Trophoblast cell (in vitro differentiated cells and primary cell): Measurements from ENCODE around the gene CALN1.
"Not testable (repeated sequence)": the region's sequence is repeated elsewhere in the genome, so short reads cannot be mapped to it uniquely, and the experiment has no call there.

Source experiments
- DNase-seq, 2 donors: peaks; one replicate each; pipeline ENCODE4 v3.0.0-alpha.2; 2016
- H2AFZ ChIP-seq: 2 replicates; pipeline ENCODE4 v1.6.1; 2013; ENCODE audit warnings: low read length, moderate library complexity, mild to moderate bottlenecking; ENCODE audit not compliant: insufficient read depth, poor library complexity
- H2AK5ac ChIP-seq: 2 replicates; pipeline ENCODE4 v1.6.1; 2013; ENCODE audit warnings: mild to moderate bottlenecking, low read length
- H2BK120ac ChIP-seq: 2 replicates; pipeline ENCODE4 v1.6.1; 2013; ENCODE audit warnings: low read length, mild to moderate bottlenecking, moderate library complexity; ENCODE audit not compliant: insufficient read depth, poor library complexity
- H2BK12ac ChIP-seq: 2 replicates; pipeline ENCODE4 v1.6.1; 2013; ENCODE audit warnings: mild to moderate bottlenecking, low read length, moderate library complexity
- H2BK5ac ChIP-seq: 2 replicates; pipeline ENCODE4 v1.6.1; 2013; ENCODE audit warnings: low read length, low read depth, moderate library complexity, mild to moderate bottlenecking; ENCODE audit not compliant: poor library complexity
- H3K14ac ChIP-seq: 2 replicates; pipeline ENCODE4 v1.6.1; 2013; ENCODE audit warnings: mild to moderate bottlenecking, low read length
- H3K18ac ChIP-seq: 2 replicates; pipeline ENCODE4 v1.6.1; 2013; ENCODE audit warnings: mild to moderate bottlenecking, low read length
- H3K23ac ChIP-seq: 2 replicates; pipeline ENCODE4 v1.6.1; 2013; ENCODE audit warnings: low read length
- H3K27ac ChIP-seq: 2 replicates; pipeline ENCODE4 v1.5.1; 2013; ENCODE audit warnings: low read depth, mild to moderate bottlenecking, inconsistent platforms, low read length, moderate library complexity
- H3K27me3 ChIP-seq: 2 replicates; pipeline ENCODE4 v1.6.1; 2013; ENCODE audit warnings: inconsistent platforms, mild to moderate bottlenecking, low read length, moderate library complexity; ENCODE audit not compliant: insufficient read depth
- H3K36me3 ChIP-seq, 2 experiments: 1 replicate in 1 of 2; 2 replicates in 1 of 2; pipeline ENCODE4 v1.6.1; 2013; ENCODE audit warnings: low read length in 2 of 2, mild to moderate bottlenecking in 2 of 2, moderate library complexity in 1 of 2; ENCODE audit not compliant: insufficient read depth in 2 of 2, control insufficient read depth in 1 of 2
- H3K4ac ChIP-seq: 2 replicates; pipeline ENCODE4 v1.6.1; 2013; ENCODE audit warnings: low read depth, mild to moderate bottlenecking, low read length, moderate library complexity
- H3K4me1 ChIP-seq, 2 experiments: 1 replicate in 1 of 2; 2 replicates in 1 of 2; pipeline ENCODE4 v1.6.1; 2013; ENCODE audit warnings: low read length in 2 of 2, mild to moderate bottlenecking in 2 of 2, moderate library complexity in 1 of 2; ENCODE audit not compliant: insufficient read depth in 2 of 2, control insufficient read depth in 1 of 2
- H3K4me2 ChIP-seq: 2 replicates; pipeline ENCODE4 v1.6.1; 2013; ENCODE audit warnings: inconsistent platforms, mild to moderate bottlenecking, low read length, moderate library complexity
- H3K4me3 ChIP-seq: 2 replicates; pipeline ENCODE4 v1.5.1; 2013; ENCODE audit warnings: mild to moderate bottlenecking, low read depth, low read length, inconsistent platforms
- H3K79me1 ChIP-seq: one replicate; pipeline ENCODE4 v1.6.1; 2013; ENCODE audit warnings: low read length
- H3K79me2 ChIP-seq: 2 replicates; pipeline ENCODE4 v1.6.1; 2013; ENCODE audit warnings: low read length, mild to moderate bottlenecking; ENCODE audit not compliant: control insufficient read depth, insufficient read depth, poor library complexity
- H3K9ac ChIP-seq: 2 replicates; pipeline ENCODE4 v1.6.1; 2013; ENCODE audit warnings: mild to moderate bottlenecking, low read length
- H3K9me3 ChIP-seq: 2 replicates; pipeline ENCODE4 v1.6.1; 2013; ENCODE audit warnings: low read depth, mild to moderate bottlenecking, control low read depth, inconsistent platforms, low read length; ENCODE audit not compliant: insufficient read depth
- H4K12ac ChIP-seq: 2 replicates; pipeline ENCODE4 v1.6.1; 2013; ENCODE audit warnings: low read depth, mild to moderate bottlenecking, low read length, moderate library complexity
- H4K8ac ChIP-seq: 2 replicates; pipeline ENCODE4 v1.6.1; 2013; ENCODE audit warnings: low read depth, mild to moderate bottlenecking, low read length, moderate library complexity
- H4K91ac ChIP-seq: one replicate; pipeline ENCODE4 v1.6.1; 2013; ENCODE audit warnings: low read depth, mild to moderate bottlenecking, low read length, moderate library complexity
- WGBS: extraction: QIAGEN DNeasy Blood & Tissue Kit; methylation state at CpG from one replicate; pipeline ENCODE4 v1.1.7; 2013; ENCODE audit warnings: missing lambda C conversion rate; ENCODE audit not compliant: insufficient read length, insufficient coverage; ENCODE audit errors: extremely low coverage; 5-methylcytosine and 5-hydroxymethylcytosine counted together

Gene CALN1

DNA sequence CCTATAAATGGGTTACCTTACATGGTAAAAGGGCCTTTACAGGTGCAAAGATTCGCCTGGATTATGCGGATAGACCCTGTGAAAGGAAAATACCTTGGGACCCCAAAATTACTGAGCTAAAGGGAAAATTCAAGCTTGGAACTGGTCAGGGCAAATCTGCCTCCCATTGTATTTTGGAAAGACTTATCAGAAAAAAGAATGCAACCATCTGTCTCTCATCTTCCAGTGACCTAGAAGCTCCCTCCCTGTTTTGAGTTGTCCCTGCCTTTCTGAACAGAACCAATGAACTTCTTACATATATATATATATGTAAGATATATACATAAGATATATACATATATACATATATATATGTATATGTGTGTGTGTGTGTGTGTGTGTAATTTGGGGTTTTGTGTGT is 583.8 kb downstream of the CALN1 start:
- H4K91ac ChIP-seq: no peak overlapping the region
- H3K9me3 ChIP-seq: peaks cover 1% of the 10 kb centered on the region
- no peak overlapping the region for H2AK5ac ChIP-seq
- H3K27me3 ChIP-seq: no peaks in the 10 kb centered on the region
- no peak overlapping the region for H3K14ac ChIP-seq
- H3K18ac ChIP-seq: no peak overlapping the region
- H3K9ac ChIP-seq: no peak overlapping the region
- no peak for DNase-seq
- no peak overlapping the region for H4K8ac ChIP-seq
- H2BK12ac ChIP-seq: no peak overlapping the region
- H3K23ac ChIP-seq: no peak overlapping the region
- no peaks in the 10 kb centered on the region for H3K79me2 ChIP-seq
- H2BK5ac ChIP-seq: no peak overlapping the region
- no CpG with 5 or more reads among the region's 2 CpGs for WGBS
- H2AFZ ChIP-seq: no peak overlapping the region
- H3K36me3 ChIP-seq: no peaks in the 10 kb centered on the region
- H3K79me1 ChIP-seq: no peaks in the 10 kb centered on the region
- H2BK120ac ChIP-seq: no peak overlapping the region
- no peak overlapping the region for H3K4me3 ChIP-seq
- H3K4ac ChIP-seq: no peak overlapping the region
- no peak overlapping the region for H3K27ac ChIP-seq
- peaks cover 3% of the 10 kb centered on the region in 2 experiments for H3K4me1 ChIP-seq
- H3K4me2 ChIP-seq: no peak overlapping the region
- H4K12ac ChIP-seq: no peak overlapping the region

DNA sequence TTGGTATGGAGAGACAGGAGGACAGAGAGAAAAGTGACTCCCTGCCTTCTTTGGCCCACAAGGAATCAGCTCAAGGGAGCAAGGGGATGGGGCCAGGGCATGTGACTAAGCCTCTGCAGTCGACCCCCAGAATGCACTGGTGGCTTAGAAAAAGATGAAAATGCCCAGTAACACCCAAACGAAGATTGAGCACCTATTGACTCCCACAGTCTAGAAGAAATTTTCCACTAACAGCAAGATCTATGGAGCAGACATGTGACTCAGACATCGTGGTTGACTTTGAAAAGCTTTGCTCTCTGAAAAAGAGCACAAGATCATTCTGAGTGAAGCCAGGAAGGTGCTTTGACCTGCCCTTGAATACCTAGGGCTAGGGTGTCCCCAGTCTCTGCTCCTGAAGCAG is 586.0 kb downstream of the CALN1 start:
- Histone ChIP-seq H3K79me1 (no peaks in the 10 kb centered on the region), H3K9me3 (peaks cover 1% of the 10 kb centered on the region), H2AFZ (no peak overlapping the region), H3K9ac (no peak overlapping the region), H2BK12ac (no peak overlapping the region), H3K27ac (no peak overlapping the region), H3K4me1 (peaks cover 3% of the 10 kb centered on the region in 2 experiments), H4K91ac (no peak overlapping the region), H3K18ac (no peak overlapping the region), H3K27me3 (no peaks in the 10 kb centered on the region), H3K36me3 (no peaks in the 10 kb centered on the region), H2BK120ac (no peak overlapping the region), H4K8ac (no peak overlapping the region), H3K23ac (no peak overlapping the region), H2AK5ac (no peak overlapping the region), H4K12ac (no peak overlapping the region), H3K4ac (no peak overlapping the region), H2BK5ac (no peak overlapping the region), H3K4me2 (no peak overlapping the region), H3K4me3 (no peak overlapping the region), H3K14ac (no peak overlapping the region), H3K79me2 (no peaks in the 10 kb centered on the region)
- no CpG with 5 or more reads among the region's 3 CpGs for WGBS
- DNase-seq: no peak

- H3K4me2 ChIP-seq: no peak overlapping the region
Measured at GRCh38 chr7:71824006-71824760, 588.0 kb downstream of the CALN1 start.

GRCh38 chr7:71822406-71822805 is 589.7 kb downstream of the CALN1 start:
- not testable (repeated sequence) for H2AK5ac ChIP-seq, H2BK5ac ChIP-seq, H3K18ac ChIP-seq, H3K36me3 ChIP-seq, H3K4me3 ChIP-seq, H3K79me2 ChIP-seq, H3K9me3 ChIP-seq, H3K9ac ChIP-seq, H2BK12ac ChIP-seq, H3K23ac ChIP-seq, H3K79me1 ChIP-seq, H3K4ac ChIP-seq, H4K91ac ChIP-seq, H2AFZ ChIP-seq, H3K27ac ChIP-seq, H3K4me1 ChIP-seq, H4K12ac ChIP-seq, DNase-seq, H4K8ac ChIP-seq, H3K27me3 ChIP-seq, H2BK120ac ChIP-seq, H3K14ac ChIP-seq, H3K4me2 ChIP-seq
- no CpG with 5 or more reads among the region's 8 CpGs for whole genome bisulfite sequencing

More at GRCh38 chr7:71824006-71824760, 588.0 kb downstream of the CALN1 start:
- Histone ChIP-seq H2AFZ (no peak overlapping the region), H4K8ac (no peak overlapping the region), H3K36me3 (no peaks in the 10 kb centered on the region), H3K4me3 (no peak overlapping the region), H3K9ac (no peak overlapping the region), H2AK5ac (no peak overlapping the region), H3K9me3 (peaks cover 1% of the 10 kb centered on the region), H3K4me1 (peaks cover 3% of the 10 kb centered on the region in 2 experiments), H2BK12ac (no peak overlapping the region), H3K79me1 (no peaks in the 10 kb centered on the region), H2BK120ac (no peak overlapping the region), H3K27me3 (no peaks in the 10 kb centered on the region), H3K4ac (no peak overlapping the region), H3K23ac (no peak overlapping the region), H3K18ac (no peak overlapping the region), H3K79me2 (no peaks in the 10 kb centered on the region), H4K91ac (no peak overlapping the region), H4K12ac (no peak overlapping the region), H2BK5ac (no peak overlapping the region), H3K27ac (no peak overlapping the region), H3K14ac (no peak overlapping the region)
- no CpG with 5 or more reads among the region's 9 CpGs for WGBS
- peak in 1 of 2 donors; percentile 33 for DNase-seq
